ENCODE data around the gene CDX1.

CDX1 gene

DNA sequence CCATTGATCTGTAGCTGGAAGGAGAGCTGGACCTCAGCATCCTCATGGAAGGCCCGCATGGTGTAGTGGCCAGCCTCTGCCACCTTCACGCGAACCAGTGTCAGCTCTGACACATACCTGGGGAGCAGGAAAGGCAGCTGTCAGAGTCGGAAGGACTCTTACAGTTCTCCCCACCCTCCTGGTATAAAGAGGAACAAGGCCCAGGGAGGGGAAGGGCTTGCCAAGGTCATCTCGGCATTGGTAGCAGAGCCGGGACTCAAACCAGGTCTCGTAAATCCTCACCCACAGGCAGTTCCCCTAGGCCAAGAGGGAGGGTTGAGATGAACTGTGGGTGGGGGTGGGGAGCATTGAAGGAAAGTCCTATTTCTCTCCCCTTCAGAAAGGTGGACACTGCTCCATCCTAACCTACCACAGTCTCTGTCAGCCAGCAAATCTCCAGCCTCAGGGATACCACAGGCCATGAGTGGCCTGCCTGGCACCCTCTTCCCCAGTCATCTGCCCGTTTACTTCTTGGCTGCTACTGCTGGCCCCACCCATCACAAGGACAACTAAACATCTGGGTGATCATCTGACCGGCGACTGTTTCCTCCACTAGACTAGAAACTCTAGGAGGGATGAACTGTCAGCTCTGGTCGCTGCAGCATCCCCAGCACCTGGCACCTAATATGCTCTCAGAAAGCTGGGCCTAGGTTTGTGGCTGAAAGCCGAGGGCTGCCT lies 34.4 kb upstream of the CDX1 start:
- DNase-seq, result no peak

DNA sequence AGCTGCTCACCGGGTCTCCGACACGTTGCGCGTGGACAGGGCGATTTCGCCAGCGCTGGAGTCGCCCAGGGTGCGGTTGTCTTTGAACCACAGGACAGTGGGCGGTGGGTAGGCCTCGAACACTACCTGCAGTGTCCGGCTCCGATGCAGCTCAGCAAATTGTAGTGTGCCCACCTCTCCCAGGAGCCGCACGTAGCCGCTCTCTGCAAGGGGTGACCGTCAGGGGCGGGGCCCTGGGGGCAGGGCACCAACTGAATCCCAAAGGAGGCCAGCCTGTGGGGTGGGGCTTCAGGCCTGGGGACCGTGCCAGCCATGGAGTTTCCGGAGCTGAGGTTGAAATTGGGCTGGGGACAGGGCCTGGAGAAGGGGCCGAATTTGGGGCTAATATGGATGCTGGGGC lies 33.8 kb upstream of the CDX1 start:
- no peak for DNase-seq

DNA sequence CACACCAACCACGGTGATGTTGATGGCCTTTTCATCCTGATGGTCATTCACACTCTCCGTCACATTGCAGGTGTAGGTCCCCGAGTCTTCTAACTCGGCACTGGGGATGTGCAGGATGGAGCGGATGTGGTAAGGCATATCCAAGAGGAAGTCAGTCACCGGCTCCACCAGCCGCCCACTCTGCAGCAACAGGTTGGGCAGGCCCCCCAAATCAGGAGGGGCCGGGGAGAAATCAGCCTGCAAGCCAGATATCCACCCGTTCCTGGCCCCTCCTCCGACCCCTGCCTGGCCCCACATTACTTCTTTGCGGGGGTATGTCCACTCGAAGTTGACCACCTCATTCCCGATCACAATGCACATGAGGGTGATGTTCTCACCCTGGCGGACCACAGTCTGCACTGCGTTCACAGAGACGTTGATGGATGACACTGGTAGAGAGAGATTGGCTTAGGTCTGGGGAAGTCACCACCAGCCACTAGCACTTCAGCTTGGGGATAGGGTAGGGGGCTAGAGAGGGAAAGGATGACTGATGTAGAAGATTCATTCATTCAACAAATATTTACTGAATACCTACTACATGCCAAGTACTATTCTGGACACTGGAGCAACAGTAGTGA lies 32.9 kb upstream of the CDX1 start:
- no peak for DNase-seq

DNA sequence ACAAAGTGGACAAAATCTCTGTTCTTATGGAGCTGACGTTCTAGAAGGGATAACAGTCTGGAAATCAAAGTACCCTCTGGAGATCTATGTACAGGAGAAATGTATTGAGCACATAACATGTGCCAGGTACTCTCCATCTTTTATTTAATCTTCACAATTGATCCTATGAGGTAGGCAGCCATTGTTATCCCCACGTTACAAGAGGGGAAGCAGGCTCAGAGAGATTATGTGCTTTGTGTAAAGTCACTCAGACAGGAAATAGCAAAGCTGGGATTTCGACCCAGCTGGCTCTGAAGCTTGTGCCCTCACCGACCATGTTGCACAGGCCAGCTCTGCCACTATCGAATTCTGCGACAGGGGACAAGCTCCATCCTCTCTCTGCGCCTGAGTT lies 32.4 kb upstream of the CDX1 start:
- DNase-seq, result no peak

DNA sequence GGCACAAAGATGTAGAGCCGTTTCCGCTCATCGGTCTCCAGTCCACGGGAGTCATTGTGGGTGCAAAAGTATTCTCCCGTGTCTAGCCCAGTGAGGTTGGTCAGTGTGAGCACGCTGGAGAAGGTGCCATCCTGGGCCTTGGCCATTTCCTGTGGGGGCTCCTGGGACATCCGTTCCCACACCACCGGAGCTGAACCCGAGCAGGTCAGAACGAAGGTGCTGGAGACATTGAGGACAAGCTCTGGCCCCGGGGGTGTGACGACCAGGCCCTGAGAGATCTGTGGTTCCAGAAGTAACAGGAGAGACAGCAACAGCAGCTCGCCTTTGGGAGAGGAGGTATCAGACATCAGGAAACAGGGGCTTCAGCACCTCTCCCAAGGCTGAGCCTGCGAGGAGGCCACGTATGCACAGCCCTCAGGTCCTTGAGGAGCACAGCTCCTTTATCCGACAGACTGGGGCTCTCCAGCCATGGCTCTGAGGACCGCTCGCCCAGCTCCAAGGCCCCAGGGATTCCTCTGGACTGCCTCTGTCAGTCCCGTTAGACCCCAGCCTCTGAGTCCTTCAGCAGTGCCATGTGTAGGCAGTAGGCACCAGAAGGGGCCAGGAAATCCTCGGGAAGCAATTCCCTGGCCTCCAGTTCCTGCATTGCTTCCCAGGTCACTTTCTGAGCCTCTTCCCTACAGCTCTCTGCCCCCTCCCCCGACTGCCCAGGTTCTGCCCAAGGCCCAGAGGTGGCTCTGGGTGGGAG lies 30.8 kb upstream of the CDX1 start:
- DNase-seq, result no peak

DNA sequence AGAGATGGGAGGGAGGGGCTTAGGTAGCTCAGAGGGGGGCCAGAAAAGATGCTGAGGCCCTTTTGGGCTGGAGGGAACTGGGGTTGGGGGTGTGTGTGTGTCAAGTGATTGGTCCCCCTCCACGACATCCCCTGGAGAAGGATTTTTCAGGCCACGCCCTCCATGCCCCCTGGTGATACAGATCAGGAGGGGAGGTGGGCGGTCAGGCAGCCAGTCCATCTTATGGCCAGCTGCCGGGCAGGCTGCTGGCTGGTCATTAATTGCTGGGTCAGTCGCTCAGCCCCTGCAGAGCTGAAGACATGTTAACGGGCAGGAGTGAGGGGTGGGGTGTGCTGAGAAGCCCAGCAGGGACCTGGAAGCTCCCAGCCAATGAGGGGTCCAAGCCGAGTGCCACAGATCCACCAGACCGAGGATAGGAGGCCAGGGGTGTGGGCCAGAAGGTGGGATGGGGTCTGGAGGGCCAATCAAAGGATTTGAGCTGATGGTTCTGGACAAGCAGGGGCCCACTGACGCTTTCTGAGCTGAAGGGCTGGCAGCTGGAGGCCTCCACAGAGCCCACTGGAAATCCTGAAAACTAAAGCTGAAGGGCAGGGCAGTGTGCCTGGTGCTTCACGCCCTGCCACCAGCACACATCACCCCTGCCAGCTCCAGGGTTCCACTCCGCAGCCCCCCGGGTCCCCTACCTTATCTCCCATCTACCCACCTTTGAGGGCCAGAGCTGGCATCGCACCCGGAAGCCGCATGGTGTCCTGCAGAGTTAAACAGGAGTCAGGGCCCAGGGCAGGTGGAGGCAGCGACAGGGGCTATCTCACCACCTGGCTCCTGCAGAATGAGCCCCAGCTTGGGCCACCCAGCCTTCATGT lies 30.0 kb upstream of the CDX1 start:
- DNase-seq, result no peak

DNA sequence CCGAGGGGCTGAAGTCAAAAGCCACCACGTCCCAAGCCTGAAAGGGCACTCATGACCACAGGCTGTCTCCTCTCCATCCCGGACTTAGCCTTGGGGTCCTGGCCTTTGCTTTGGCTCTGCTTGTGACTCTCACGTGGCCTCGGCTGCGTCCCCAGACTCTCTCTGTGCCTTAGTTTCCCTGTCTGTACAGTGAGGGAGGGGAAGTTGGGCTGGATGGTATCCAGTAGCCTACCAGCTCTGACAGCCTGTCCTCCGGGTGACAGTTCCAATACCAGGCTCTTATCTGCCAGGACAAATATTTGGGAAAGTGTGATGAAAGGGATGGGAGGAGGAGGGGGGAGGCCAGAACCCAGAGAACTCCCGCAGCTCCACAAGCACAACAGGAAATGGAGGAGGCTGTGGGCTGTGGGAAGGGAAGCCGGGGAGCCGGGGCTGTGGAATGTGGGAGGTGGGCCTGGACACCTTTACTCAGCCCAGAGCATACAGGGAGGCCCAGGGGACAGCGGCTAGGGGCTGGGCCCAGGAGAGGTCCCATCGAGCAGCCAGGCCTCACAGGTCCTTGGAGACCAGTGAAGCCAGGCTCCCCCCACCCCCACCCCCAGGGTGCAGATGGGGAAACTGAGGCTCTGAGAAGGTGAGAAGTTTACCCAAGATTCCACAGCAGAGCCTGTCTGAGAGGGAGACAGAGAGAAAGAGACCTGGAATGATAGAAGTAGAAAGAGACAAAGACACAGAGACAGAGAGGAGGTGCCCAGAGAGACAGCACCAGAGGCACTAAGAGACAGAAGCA lies 29.2 kb upstream of the CDX1 start:
- no peak for DNase-seq

DNA sequence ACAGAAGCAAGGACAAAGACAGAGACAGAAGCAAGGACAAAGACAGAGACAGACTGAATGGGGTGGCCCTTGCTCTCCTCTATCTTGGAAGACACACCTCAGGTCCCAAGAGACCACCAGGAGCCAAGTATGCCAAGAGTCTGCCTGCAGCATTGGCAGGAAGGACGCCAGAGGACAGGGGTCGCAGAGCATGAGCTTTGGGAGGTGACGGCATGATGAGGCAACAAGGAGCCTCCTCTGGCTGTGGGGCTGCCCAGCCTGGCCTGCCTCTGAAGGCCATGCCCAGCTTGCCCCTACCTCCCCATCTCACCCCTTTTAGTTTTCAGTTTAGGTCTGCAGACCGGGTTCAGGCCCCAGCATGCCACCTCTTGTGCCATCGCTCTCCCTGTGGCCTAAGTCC lies 28.6 kb upstream of the CDX1 start:
- no peak for DNase-seq

DNA sequence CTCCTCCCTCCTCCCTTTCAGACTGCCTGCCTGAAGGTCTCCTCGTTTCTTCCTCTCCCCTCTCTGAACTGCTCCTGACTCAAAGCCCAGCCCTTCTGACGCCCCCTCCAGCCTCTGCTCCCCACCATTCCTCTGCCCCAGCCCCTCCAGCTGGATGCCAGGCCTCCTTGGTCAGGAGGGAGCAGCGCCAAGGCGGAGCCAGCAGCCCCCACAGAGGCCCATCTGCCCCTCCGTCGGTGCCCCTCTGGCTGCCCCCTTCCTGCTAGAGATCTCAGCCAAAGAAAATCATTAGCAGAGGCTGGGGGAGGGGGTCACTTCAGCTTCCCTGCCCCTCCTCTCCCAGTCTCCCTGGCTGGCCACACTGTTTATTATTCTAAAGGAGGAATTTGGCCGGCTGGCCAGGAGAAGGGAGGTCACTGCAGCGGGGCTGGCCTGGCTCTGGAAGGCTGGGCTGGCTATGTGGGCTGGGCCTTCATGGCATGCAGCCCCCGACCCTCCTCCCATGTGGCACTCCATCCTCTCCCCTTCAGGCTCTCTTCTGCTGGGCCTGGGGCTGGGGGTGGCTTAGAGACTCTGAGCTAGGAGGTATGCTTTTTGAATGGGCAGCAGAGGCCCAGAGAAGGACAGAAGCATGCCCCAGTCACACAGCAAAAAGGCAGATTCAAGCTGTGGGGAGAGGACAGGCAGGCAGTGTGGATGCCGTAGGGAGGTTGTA lies 27.9 kb upstream of the CDX1 start:
- DNase-seq, result no peak

DNA sequence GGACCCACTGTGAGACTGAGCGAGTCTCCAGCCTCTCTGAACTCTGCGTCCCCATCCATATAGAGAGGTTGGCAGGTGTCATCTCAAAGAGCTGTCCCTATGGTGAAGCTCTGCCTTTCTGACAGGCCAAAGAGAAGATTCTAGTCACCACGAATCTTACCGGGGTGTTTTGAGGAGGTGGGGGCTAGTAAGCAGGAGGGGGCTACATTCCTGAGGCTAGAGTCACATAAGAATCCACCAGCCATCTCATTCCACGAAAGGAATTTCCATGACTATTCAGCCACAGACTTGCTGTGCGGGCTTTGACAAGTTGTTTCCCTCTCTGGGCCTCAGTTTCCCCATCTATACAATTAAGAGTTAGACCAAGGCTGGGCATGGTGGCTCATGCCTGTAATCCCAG lies 27.2 kb upstream of the CDX1 start:
- no peak for DNase-seq

DNA sequence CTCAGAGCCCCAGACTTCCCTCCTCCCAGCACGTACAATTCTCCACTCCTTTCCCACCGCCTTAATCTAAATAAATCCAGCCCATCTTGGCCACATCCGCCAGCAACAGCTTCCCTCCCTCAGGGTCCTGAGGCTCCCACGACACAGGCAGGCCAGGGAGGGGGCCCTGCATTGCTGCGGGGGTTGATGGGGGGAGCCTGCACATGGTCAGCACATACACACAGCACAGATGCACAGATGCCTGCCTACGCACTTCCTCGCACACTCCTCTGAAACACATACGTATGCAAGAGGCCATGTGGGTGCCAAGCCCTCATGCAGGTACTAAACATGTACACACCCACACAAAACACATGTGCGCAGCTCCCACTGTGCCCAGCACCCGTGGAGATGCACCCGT lies 25.7 kb upstream of the CDX1 start:
- no peak for DNase-seq

DNA sequence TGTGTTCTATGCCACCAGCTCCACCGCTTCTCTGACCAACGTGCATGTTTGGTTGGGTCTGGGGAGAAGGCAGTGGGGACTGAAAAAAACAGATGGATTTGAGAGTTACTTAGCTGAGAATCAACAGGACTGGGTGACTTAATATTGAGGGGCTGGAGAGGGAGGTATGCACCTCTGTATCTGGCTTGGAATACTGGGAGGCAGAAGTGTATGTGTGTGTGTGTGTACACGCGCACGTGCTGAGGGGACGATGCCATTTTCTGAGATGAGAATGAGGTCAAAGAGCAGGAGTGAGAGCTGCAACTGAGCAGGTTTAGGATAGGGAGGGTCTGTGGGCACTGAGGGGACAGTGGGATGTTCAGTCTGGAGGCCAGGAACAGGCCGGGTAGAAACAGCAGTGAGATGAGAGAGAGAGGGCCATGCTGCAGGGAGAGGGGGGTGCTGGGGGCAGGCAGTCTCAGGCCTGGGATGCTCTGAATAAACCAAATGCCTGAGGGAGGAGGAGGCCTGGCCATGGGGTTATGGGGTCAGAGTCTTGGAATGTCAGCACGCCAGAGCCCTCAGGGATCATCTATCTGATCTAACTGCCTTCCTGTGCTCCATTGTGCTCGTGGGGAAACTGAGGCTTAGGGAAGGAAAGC lies 24.9 kb upstream of the CDX1 start:
- no peak for DNase-seq

DNA sequence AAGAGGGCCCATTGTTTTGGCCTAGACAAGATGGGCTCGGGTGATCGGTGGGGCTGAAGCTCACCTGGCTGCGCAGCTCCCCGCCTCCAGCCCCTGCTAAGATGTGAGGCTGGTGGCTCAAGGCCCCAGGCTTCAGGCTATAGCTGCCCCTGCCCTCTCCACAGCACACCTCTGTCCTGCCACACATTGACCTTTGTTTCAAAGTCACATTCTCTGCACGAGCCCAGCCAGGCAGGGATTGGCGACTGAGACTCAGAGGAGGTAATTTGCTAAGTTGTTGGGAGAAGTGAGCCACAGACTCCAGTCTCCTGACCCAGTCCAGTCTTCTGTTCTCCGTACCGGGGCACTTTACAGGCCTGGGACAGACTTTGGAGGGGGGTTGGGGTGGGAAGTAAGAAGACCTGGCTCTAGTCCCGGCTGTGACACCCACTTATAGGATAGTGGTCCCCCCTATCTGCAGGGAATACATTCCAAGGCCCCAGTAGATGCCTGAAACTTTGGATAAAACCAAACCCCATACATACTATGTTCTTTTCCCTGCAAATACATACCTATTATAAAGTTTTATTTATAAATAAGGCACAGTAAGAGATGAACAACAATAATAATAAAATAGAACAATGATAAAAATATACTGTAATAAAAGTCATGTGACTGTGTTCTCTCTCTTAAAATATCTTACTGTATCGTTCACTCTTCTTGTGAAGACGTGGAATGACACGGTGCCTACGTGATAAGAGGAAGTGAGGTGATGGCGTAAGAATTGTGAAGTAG lies 24.2 kb upstream of the CDX1 start:
- DNase-seq, result no peak

DNA sequence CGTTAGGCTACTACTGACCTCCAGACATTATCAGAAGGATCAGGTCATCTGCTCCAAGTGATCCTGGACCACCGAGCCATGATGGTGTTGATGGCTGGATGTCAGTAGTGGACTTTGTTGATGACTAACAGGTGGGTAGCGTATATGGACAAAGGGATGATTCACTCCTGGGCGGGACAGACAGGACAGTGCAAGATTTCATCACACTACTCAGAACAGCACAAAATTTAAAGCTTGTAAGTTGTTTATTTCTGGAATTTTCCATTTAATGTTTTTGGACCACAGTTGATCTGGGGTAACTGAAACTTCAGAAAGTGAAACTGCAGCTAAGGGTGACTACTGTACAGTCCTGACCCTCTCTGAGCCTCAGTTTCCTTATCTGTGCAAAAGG lies 23.6 kb upstream of the CDX1 start:
- DNase-seq, result no peak

DNA sequence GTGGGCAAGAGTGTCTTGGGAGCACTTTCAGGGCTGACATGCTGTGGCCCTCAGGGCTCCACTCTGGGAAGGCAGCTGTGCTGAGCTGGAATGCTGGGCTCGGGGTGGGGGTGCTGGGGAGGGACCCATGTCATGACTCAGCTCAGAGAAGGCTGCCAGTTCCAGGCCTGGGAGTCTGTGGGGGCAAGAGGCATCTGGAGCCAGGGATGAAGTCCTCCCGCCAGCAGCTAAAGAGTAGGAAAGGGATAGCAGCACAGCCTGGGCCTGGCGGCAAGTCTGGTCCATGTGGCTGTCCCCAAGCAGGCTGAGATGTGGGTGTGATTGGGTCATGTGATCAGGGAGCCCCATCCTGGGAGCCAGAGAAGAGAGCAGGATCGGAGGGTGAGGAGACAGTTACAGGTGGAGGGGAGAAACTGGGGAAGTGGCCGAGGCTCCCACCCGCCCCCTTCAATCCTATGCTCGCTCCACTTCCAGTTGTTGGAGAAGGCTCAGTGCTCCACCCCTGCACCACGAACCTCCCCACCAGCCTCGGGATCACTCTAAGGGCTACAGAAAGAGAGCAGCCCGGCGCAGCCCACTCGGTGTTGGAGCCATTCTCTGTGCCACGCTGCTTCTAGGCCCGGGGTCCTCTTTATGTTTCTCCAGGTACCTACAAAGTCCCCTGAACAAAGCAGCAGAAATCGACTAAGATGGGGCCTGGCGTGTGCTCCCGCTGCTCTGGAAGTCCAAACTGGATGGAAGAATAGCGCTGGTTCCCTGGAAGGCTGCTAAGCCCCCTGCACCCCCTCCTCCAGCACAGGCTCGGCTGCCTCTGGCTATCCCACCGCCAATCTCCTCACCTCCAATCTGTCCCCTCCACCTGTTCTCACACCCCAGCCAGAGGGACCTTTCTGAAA lies 23.0 kb upstream of the CDX1 start:
- no peak for DNase-seq

DNA sequence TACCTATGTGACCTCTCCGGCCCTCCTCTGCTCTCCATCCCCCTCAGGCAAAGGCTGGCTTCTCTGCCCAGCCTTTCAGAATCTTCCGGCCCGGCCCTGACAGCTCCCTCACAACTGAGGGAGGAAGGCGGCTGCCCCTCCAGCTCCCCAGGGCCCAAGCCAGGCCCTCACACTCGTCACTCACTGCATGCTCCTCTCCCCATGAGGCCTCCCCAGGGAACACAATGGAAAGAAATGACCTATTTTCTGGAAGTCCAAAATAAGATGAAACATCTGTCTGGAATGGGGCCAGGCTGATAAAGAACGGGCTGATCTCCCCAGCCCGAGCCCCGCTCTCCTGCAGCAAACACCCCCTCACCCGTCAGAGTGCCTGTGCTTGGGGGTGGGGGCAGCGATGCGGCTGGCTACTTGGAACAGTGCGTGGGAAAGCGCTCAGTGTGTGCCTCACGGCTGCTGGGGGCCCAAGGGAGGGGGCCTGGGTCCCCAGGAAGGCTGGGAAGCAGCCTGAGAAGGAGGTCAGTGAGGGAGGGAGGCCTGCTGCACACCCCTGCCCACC lies 22.3 kb upstream of the CDX1 start:
- no peak for DNase-seq

DNA sequence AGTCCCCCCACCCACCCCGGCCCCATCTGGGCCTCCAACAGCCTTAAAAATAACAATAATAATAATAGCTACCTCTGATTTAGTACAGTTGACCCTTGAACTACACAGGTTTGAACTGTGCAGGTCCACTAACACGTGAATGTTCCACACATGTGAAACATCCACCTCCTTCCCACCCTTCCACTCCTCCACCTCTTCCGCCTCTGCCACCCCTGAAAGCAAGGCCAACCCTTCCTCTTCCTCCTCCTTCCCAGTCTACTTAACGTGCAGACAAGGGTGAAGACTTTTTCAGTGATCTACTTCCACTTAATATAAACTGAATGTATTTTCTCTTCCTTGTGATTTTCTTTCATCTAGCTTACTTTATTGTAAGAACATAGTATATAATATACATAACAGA lies 21.7 kb upstream of the CDX1 start:
- no peak for DNase-seq

DNA sequence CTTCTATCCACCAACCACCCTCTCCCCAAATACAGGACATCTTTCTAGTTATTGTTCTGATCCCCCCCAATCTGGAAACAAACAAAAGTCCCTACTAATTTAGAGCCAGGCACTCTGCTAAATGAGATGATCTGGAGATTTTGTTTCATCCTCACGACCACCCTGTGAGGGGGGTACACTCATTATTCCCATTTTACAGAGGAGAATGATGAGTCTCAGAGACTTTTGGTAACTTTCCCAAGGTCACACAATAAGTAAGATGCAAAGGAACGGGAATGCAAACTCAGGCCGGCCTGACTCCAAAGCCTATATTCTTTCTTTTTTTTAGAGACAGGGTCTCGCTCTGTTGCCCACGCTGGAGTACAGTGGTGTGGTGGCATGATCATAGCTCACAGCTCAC lies 20.3 kb upstream of the CDX1 start:
- DNase-seq, result no peak
